Measurements from ENCODE around the gene TPM2.
A peak's percentile ranks its signal among the peaks of the same experiment; 100 is the strongest.
"Not testable (repeated sequence)": the region's sequence is repeated elsewhere in the genome, so short reads cannot be mapped to it uniquely, and the experiment has no call there.

TPM2 gene

DNA sequence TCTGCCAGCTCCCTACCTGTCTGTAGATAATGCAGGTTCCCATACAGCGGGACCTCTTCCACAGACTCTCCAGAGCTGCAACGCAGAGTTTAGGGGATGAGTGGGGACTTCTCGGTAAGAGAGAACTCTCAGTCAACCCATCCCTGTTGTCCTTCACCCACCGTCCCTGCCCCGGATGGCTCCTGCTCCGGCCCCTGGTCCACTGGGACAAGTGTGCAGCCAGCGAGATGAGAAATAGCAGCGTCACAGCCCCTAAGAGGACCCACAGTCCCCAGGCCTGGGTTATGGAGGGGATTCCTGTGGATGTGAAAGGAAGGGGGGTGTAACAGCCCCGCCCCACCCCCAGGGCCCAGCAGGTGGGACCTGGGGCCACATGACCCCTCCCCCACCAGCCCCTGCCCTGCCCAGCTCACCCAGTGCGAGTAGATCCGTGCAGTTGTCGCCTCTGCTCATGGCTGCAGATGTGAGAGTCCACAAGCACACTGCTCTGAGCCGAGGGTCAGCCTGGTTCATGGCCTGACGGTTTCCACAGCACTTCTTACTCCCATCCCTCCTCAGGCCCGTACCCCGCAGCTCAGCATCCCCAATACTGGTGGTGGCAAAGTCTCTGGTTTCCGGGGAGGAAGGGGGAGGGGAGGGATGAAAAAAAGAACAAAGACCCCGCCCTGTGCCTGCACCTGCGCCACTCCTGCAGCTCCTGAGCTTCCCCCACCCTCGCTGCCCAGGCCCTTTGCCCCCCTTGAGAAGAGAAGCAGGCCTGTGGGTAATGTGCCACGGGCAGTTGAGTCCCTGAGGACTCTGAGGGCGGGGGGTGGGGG is 39.2 kb downstream of the TPM2 start, which contains the start of gene SIT1:
Gene SIT1 (minus strand): TSS at position 591 of the 818 bp plus-strand sequence. CDS start 78 bp downstream, at position 513.
- no peak for FAIRE-seq

- no peak for FAIRE-seq
Measured at GRCh38 chr9:35649431-35650340, 40.0 kb downstream of the TPM2 start.

DNA sequence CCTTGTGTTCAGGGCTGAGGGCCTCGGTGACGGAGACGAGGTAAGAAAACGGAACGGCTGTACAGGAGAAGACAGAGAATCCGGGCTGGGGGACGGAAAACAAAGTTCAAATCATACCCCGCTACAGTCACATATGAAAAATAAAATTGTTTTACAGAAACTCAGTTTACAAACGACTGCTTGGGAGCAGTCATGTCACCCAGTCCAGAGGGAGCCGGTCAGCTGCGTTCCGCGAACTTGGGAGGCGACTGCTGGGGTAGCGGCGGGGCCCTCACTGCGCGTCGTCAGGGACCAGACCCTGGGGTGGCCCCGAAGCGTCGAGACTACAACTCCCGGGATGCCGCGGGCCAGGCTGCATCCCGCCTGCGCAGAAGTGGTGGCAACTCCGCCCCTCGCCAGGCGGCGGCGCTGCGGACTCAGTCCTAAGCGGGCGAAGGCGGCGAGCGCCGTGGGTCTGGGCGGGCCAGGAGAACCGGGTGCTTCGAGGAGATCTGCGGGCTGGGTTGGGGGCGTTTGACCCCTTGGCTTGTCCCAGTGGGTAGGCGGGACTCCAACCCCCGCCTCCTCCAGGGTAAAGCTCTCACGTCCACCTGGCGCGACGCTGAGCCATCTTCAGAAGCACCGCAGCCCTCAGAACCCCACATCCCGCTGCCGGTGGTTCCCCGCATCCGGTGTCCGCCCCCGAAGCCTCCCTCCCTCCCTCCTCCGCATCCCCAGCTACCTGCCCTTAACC is 43.0 kb downstream of the TPM2 start:
- FAIRE-seq, result peak; percentile 73

DNA sequence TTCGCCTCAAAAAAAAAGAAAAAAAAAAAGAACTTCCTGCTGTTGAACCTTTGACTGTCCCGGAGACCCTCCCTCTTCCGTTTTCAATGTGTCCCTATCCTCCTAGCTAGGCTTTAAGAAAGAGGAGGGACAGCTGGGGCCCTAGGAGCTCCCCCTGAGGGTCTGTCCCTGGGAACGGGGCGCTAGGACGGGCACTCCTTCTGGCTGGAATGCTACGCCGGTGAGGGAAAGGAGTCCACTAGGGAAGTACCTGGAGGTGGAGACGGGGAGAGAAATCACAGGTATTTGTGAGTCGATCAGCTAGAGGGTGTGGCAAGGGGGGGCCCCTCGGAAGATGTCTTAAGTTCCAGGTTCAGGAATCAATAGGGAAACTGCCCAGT is 43.6 kb downstream of the TPM2 start:
- FAIRE-seq, result no peak

DNA sequence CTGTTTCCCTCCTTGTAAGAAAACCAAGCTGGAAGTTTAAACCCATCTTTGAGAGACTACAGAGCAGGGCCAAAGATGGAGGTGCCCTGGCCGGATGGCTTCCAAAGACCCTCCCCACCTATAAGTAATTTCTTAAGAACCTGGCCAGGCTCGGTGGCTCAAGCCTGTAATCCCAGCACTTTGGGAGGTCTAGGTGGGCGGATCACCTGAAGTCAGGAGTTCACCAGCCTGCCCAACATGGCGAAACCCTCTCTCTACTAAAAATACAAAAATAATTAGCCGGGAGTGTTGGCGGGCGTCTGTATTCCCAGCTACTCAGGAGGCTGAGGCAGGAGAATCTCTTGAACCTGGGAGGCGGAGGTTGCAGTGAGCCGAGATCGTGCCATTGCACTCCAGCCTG is 44.0 kb downstream of the TPM2 start:
- FAIRE-seq, result not testable (repeated sequence)

- FAIRE-seq, result no peak
Measured at GRCh38 chr9:35643046-35643445, 46.7 kb downstream of the TPM2 start.

DNA sequence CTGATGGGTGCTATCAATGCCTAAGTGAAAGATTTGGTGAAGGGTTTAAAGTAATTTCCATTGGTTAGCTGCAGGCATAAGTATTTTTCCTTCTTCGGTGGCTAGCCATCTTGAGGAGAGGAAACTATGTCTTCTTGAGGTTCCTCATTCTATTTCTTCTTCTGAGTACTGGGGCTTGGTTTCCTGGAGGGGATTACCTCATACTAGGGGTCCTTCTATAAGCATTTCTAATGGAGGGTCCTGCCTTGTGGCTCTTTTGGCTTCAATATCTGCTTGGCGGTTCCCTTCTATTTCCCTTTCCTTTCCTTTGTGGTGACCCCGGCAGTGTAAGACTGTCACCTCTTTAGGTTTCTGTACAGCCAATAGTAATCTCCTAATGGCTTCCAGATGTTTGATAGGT is 48.2 kb downstream of the TPM2 start:
- not testable (repeated sequence) for FAIRE-seq

GRCh38 chr9:35640431-35640830 is 49.3 kb downstream of the TPM2 start:
- not testable (repeated sequence) for FAIRE-seq

GRCh38 chr9:35639631-35640030 is 50.1 kb downstream of the TPM2 start:
- FAIRE-seq, result no peak

DNA sequence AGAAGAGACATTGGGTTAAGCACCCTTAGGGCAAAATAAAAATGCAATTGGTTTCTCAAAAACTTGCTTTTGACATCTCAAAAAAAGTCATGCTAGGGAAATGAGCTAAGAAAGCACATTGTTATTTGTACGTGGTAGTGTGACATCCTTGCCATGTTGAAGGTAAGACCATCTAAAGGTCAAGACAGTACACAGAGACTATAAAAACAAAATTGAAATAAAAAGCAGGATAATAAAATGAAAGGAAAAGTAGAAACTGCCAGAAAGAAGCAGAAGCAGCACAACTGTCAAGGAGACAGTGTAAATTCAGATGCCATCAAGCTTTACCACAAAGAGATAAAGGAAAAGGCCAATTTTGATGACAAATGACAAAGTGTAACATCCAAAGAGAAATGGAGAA is 50.5 kb downstream of the TPM2 start:
- not testable (repeated sequence) for FAIRE-seq

GRCh38 chr9:35638751-35639150 is 51.0 kb downstream of the TPM2 start:
- not testable (repeated sequence) for FAIRE-seq

DNA sequence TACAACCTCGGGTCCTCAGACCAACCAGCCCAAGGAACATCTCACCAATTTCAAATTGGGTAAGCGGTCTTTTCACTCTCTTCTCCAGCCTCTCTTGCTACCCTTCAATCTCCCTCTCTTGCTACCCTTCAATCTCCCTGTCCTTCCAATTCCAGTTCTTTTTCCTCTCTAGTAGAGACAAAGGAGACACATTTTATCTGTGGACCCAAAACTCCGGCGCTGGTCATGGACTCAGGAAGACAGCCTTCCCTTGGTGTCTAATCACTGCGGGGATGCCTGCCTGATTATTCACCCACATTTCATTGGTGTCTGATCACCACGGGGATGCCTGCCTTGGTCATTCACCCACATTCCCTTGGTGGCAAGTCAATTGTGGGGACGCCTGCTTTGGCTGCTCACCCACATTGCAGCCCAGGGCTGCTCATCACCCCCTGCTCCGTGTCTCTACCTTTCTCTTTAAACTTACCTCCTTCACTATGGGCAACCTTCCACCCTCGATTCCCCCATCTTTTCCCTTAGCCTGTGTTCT is 52.2 kb downstream of the TPM2 start:
- not testable (repeated sequence) for FAIRE-seq

- not testable (repeated sequence) for FAIRE-seq
Measured at GRCh38 chr9:35636877-35637246, 52.9 kb downstream of the TPM2 start.

GRCh38 chr9:35636135-35636876 is 53.4 kb downstream of the TPM2 start:
- FAIRE-seq, result no peak

GRCh38 chr9:35635730-35636129 is 54.0 kb downstream of the TPM2 start:
- FAIRE-seq, result no peak
